ENCODE measurements around the gene PRKCZ. TPM values are rescaled to one million over a fixed set of nuclear protein-coding genes. Genes with fewer than 3 reads are reported as not detected.

Gene PRKCZ
- total RNA-seq, 1 donor = 0.72 TPM

DNA sequence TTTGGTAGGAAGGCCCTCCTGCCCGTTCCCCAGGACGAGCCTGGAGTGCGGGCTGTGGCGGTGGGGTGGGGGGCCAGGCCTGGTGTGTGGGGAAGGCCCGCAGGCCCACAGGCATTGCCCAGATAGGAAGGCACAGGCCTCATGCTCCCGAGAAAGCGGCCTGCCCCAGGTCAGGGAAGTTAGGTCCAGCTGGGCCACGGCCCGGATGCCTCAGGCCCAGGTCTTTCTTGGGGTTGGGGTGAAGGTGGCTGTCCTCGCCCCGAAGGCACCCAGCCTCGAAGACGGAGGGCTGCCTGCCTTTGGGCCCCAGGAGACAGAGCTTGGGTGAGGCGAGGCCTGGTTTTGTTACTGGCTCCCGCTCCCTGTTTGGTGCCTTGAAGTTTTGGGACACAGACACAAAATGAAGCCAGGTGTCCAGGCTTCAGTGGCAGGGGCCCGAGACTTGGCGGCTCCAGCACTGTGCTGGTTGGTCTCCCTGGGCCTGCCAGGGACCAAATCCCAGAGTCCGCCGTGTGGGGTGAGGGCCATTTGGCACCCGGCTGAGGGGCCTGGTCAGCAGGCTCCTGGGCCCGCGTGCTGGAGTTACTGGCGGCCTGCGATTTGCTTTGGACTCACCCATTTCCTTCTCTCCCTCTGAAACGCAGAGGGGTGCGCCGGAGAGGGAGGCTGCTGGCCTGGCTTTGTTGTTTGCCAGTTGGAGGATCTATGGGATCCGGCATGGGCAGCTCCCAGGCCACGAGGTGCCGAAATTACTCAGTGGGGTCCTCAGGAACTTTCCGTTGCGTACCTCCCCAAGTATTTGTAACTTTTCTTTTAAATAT is 179.9 kb downstream of the PRKCZ start:
- DNase-seq (ENCODE audit: insufficient read length, low spot score, missing footprints) = peak; percentile 98
- H3K27ac ChIP-seq (ENCODE audit: low read depth, low read length) = peak overlapping the region; percentile 69
- peaks cover 68% of the 10 kb centered on the region for H3K79me2 ChIP-seq (ENCODE audit: insufficient read depth, low read length)
- TF ChIP-seq, protein P1, sequence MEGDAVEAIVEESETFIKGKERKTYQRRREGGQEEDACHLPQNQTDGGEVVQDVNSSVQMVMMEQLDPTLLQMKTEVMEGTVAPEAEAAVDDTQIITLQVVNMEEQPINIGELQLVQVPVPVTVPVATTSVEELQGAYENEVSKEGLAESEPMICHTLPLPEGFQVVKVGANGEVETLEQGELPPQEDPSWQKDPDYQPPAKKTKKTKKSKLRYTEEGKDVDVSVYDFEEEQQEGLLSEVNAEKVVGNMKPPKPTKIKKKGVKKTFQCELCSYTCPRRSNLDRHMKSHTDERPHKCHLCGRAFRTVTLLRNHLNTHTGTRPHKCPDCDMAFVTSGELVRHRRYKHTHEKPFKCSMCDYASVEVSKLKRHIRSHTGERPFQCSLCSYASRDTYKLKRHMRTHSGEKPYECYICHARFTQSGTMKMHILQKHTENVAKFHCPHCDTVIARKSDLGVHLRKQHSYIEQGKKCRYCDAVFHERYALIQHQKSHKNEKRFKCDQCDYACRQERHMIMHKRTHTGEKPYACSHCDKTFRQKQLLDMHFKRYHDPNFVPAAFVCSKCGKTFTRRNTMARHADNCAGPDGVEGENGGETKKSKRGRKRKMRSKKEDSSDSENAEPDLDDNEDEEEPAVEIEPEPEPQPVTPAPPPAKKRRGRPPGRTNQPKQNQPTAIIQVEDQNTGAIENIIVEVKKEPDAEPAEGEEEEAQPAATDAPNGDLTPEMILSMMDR (IDR thresholded peaks at IDR 0.05; ENCODE audit: extremely low read depth, low read depth, low read length) = no peak
- H3K36me3 ChIP-seq (ENCODE audit: insufficient read depth, low read length) = peaks cover 7% of the 10 kb centered on the region
- no peaks in the 10 kb centered on the region for H3K9me3 ChIP-seq (ENCODE audit: low read depth, low read length)
- peak overlapping the region; percentile 85 for H3K4me2 ChIP-seq (ENCODE audit: insufficient read depth, low read length)
- peaks cover 63% of the 10 kb centered on the region for H4K20me1 ChIP-seq (ENCODE audit: insufficient read depth, low read length)
- no peaks in the 10 kb centered on the region for H3K27me3 ChIP-seq (ENCODE audit: insufficient read depth, low read length)
- peaks cover 39% of the 10 kb centered on the region for H3K4me1 ChIP-seq (ENCODE audit: insufficient read depth, low read length)
- H3K4me3 ChIP-seq (ENCODE audit: insufficient read depth, low read length) = peak overlapping the region; percentile 88
- H2AFZ ChIP-seq (ENCODE audit: low read length) = no peak overlapping the region

DNA sequence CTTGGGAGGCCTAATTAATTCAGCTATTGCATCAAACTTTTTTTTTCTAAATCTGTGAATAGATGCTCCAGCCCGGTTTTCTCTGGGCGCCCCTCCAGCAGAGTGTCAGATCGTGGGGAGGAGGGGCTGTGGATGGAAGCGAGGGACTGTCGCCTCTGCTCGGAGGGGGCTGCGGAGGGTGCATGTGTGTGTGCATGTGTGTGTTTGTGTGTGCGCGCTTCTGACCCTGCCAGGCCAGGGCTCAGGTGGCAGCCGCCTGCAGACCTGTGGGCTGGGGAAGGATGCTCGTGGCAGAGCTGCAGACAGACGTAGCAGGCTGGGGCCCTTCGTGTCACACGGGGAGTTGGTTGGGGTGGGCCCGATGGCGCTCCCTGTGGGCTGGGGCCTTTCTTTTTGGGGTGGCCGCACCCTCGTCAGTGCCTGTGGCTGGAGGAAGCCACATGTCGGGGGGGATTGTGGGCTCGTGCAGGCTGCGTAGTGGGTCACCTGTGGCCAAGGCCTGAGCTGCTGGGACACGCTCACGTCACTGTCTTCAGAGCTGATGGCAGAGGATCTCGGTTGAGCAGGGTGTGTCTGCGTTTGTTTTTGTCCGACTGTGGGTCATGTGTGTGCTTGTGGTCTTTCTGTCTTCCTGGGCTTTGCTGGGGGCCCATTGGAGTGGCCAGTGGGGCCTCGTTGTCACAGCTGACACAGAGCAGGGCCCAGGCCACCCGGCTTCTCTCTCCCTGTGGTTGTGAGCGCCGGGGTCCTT is 180.7 kb downstream of the PRKCZ start:
- H4K20me1 ChIP-seq (ENCODE audit: insufficient read depth, low read length) = peaks cover 71% of the 10 kb centered on the region

DNA sequence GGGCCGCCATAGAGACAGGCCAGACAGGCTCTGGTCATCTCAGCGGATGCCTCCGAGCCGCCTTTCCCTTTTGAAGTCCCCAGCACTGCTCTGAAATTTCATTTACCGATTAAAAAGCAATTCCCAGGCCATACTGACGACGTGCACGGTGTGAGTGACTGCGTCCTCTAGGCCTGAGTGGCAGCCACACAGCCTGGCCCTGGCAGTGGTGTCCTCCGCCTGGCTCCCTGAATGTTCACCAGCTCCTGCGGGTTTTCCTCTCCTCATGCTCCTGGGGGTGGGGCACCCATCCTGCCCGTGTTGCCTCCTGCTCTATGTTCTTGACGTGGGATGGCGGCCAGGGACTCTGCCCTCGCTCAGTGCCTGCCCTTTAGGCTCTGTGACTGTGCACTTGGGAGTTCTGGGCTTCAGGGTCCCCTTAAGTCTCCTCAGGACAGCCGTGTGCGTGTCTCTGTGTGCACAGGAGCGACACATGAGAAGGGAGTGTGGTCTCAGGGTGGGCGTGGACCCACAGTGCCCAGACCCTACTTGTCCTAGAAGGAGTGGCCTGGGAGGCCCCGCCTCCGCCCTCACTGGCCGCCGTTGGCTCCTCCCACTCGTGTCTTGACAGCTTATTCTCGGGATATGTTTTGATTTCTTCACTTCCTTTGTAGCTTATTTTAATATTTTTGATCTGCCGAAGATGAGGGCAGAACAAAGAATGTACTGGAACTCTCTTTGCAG is 181.5 kb downstream of the PRKCZ start:
- DNase-seq (ENCODE audit: insufficient read length, low spot score, missing footprints) = peak; percentile 99

More for the DNA sequence above, 180.7 kb downstream of the PRKCZ start:
- Histone ChIP-seq H3K4me2 (ENCODE audit: insufficient read depth, low read length) (peak overlapping the region; percentile 85), H3K9me3 (ENCODE audit: low read depth, low read length) (no peaks in the 10 kb centered on the region), H3K4me3 (ENCODE audit: insufficient read depth, low read length) (peak overlapping the region; percentile 88), H2AFZ (ENCODE audit: low read length) (no peak overlapping the region), H3K27me3 (ENCODE audit: insufficient read depth, low read length) (no peaks in the 10 kb centered on the region), H3K79me2 (ENCODE audit: insufficient read depth, low read length) (peaks cover 76% of the 10 kb centered on the region), H3K4me1 (ENCODE audit: insufficient read depth, low read length) (peaks cover 46% of the 10 kb centered on the region), H3K36me3 (ENCODE audit: insufficient read depth, low read length) (peaks cover 7% of the 10 kb centered on the region), H3K27ac (ENCODE audit: low read depth, low read length) (peak overlapping the region; percentile 69)
- TF ChIP-seq, protein P1 (IDR thresholded peaks at IDR 0.05; ENCODE audit: extremely low read depth, low read depth, low read length) = no peak
- DNase-seq (ENCODE audit: insufficient read length, low spot score, missing footprints) = peak; percentile 93

More for the DNA sequence above, 181.5 kb downstream of the PRKCZ start:
- peaks cover 77% of the 10 kb centered on the region for H4K20me1 ChIP-seq (ENCODE audit: insufficient read depth, low read length)
- no peaks in the 10 kb centered on the region for H3K9me3 ChIP-seq (ENCODE audit: low read depth, low read length)
- H3K36me3 ChIP-seq (ENCODE audit: insufficient read depth, low read length) = peaks cover 7% of the 10 kb centered on the region
- H3K4me2 ChIP-seq (ENCODE audit: insufficient read depth, low read length) = peak overlapping the region; percentile 85
- TF ChIP-seq, protein P1 (IDR thresholded peaks at IDR 0.05; ENCODE audit: extremely low read depth, low read depth, low read length) = no peak
- H2AFZ ChIP-seq (ENCODE audit: low read length) = no peak overlapping the region
- peaks cover 51% of the 10 kb centered on the region for H3K4me1 ChIP-seq (ENCODE audit: insufficient read depth, low read length)
- peak overlapping the region; percentile 88 for H3K4me3 ChIP-seq (ENCODE audit: insufficient read depth, low read length)
- peak overlapping the region; percentile 69 for H3K27ac ChIP-seq (ENCODE audit: low read depth, low read length)
- no peaks in the 10 kb centered on the region for H3K27me3 ChIP-seq (ENCODE audit: insufficient read depth, low read length)
- peaks cover 83% of the 10 kb centered on the region for H3K79me2 ChIP-seq (ENCODE audit: insufficient read depth, low read length)

Data from osteoblast (primary cell).